Erythroblast (primary cell): ENCODE data around the gene REEP6.

Experiments used
- GATA1 ChIP-seq: IDR thresholded peaks from 2 replicates; pipeline ENCODE4 v1.6.1; 2011; ENCODE audit warnings: low read depth, mild to moderate bottlenecking, control low read depth, low read length, moderate library complexity
- POLR2A ChIP-seq: IDR thresholded peaks from 2 replicates; pipeline ENCODE4 v1.6.1; 2011; ENCODE audit warnings: mild to moderate bottlenecking, low read length

GRCh38 chr19:1497578-1498235 lies 6.7 kb downstream of the REEP6 start:
- TF ChIP-seq POLR2A (no peak), GATA1 (no peak)
